K562 (cell line): ENCODE data around the gene SAT2. TPM values are rescaled to one million over a fixed set of nuclear protein-coding genes. Genes with fewer than 3 reads are reported as not detected.

ENCODE experiments used
- ATF1 ChIP-seq, 2 experiments: fragments of 450-650 bp in 1 of 2; IDR thresholded peaks; 2 replicates each; pipeline ENCODE4 v1.6.1; 2016; ENCODE audit warnings: missing compliant biosample characterization in 1 of 2, missing genetic modification characterization in 1 of 2
- CBX3 ChIP-seq, 2 experiments: IDR thresholded peaks; 1 replicate in 1 of 2; 2 replicates in 1 of 2; pipeline ENCODE4 v1.6.1; 2012; ENCODE audit warnings: inconsistent platforms in 2 of 2, low read length in 2 of 2, borderline replicate concordance in 1 of 2, control low read depth in 1 of 2
- CREM ChIP-seq: IDR thresholded peaks from 2 replicates; pipeline ENCODE4 v1.6.1; 2014; ENCODE audit warnings: antibody characterized with exemption, low read depth
- CUX1 ChIP-seq: fragments of 200-800 bp; sonication (Bioruptor generic); IDR thresholded peaks from 2 replicates; pipeline ENCODE4 v1.6.1; 2016; ENCODE audit warnings: missing genetic modification characterization, missing compliant biosample characterization
- EP400 ChIP-seq: fragments of 450-650 bp; IDR thresholded peaks from 2 replicates; pipeline ENCODE4 v1.6.1; 2017; ENCODE audit warnings: antibody characterized with exemption, mild to moderate bottlenecking, moderate library complexity
- HDAC6 ChIP-seq: IDR thresholded peaks from 2 replicates; pipeline ENCODE4 v1.6.1; 2012; ENCODE audit warnings: low read depth, mild to moderate bottlenecking, control low read depth, inconsistent platforms, low read length, moderate library complexity
- KDM5B ChIP-seq: fragments of 200-600 bp; sonication (generic); IDR thresholded peaks from 2 replicates; pipeline ENCODE4 v1.6.1; 2012; ENCODE audit warnings: low read depth, mild to moderate bottlenecking, moderate library complexity, low read length, control low read depth, inconsistent platforms; ENCODE audit not compliant: insufficient replicate concordance
- KLF1 ChIP-seq: fragments of 450-650 bp; IDR thresholded peaks from 2 replicates; pipeline ENCODE4 v1.6.1; 2016; ENCODE audit warnings: missing genetic modification characterization, missing compliant biosample characterization
- KLF10 ChIP-seq: fragments of 250-450 bp; sonication (Bioruptor Pico); IDR thresholded peaks from 2 replicates; pipeline ENCODE4 v1.6.1; 2021; ENCODE audit warnings: matching md5 sums
- MLX ChIP-seq, 2 experiments: fragments of 450-650 bp in 1 of 2; sonication (generic) in 1 of 2; formaldehyde crosslinking; conservative IDR thresholded peaks; 2 replicates each; pipeline versions ENCODE4 v1.4.0 to v1.8.1; 2020 to 2022; ENCODE audit warnings: mild to moderate bottlenecking in 1 of 2, missing genetic modification reagents in 1 of 2
- NKRF ChIP-seq: fragments of 450-650 bp; IDR thresholded peaks from 2 replicates; pipeline ENCODE4 v1.6.1; 2016; ENCODE audit warnings: borderline replicate concordance
- SMARCB1 ChIP-seq: IDR thresholded peaks from 2 replicates; pipeline ENCODE4 v1.6.1; 2011; ENCODE audit warnings: improper control_type of control experiment, low read depth; ENCODE audit not compliant: insufficient read length
- TAL1 ChIP-seq: fragments of 450-650 bp; IDR thresholded peaks from 2 replicates; pipeline ENCODE4 v1.6.1; 2016; ENCODE audit warnings: mild to moderate bottlenecking
- TCF7L2 ChIP-seq: fragments of 150-350 bp; IDR thresholded peaks from 2 replicates; pipeline ENCODE4 v1.6.1; 2016; ENCODE audit warnings: low read depth, mild to moderate bottlenecking, low read length, moderate library complexity
- USF1 ChIP-seq: sonication (generic); formaldehyde crosslinking; IDR thresholded peaks from 2 replicates; pipeline ENCODE4 v1.9.0; 2022; ENCODE audit warnings: mild to moderate bottlenecking, missing genetic modification reagents
- ZC3H4 ChIP-seq: sonication (generic); formaldehyde crosslinking; IDR thresholded peaks from 2 replicates; pipeline ENCODE4 v1.9.0; 2021; ENCODE audit warnings: missing genetic modification reagents, borderline replicate concordance
- ZKSCAN1 ChIP-seq: fragments of 150-350 bp; IDR thresholded peaks from 2 replicates; pipeline ENCODE4 v1.6.1; 2016; ENCODE audit warnings: low read depth, low read length
- ZKSCAN3 ChIP-seq: fragments of 250-450 bp; sonication (Bioruptor Pico); IDR thresholded peaks from 2 replicates; pipeline ENCODE4 v1.4.0; 2020
- ZNF124 ChIP-seq: sonication (generic); formaldehyde crosslinking; IDR thresholded peaks from 2 replicates; pipeline ENCODE4 v1.8.1; 2022; ENCODE audit warnings: missing genetic modification reagents
- polyA plus RNA-seq, 8 experiments: library from polyadenylated mRNA; depleted of rRNA in 4 of 8; stranded (reverse) in 5 of 8; unstranded in 3 of 8; fragments of >200 nt; fragmentation: Nextera tagmentation in 2 of 8; fragmentation: Illumina TruSeq in 1 of 8; extraction: Ambion mirVana in 2 of 8; extraction: Trizol in 1 of 8; gene quantifications; 2 replicates each; pipeline versions ENCODE4 v1.2.1 to v1.2.3, GENCODE V29; 2011 to 2014; ENCODE audit warnings: inconsistent platforms in 1 of 8, missing spikeins in 1 of 8
- total RNA-seq, 7 experiments: library from RNA; depleted of rRNA in 6 of 7; stranded (reverse); fragments of >200 nt in 6 of 7; fragmentation: Illumina TruSeq in 2 of 7; extraction: Trizol in 2 of 7; gene quantifications; 2 replicates each; pipeline versions ENCODE4 v1.2.1 to v1.2.3, GENCODE V29; 2011 to 2021; ENCODE audit warnings: low replicate concordance in 1 of 7

Gene SAT2
- total and polyA plus RNA-seq, 9 of the 15 experiments (the other 6 are each of a cell fraction or from before 2014, with no cell fraction given) = 2.0 to 8.0 (median 5.3) TPM

- TF ChIP-seq CUX1 (CRISPR knock-in tag) (no peak), TCF7L2 (no peak), KLF1 (tag) (no peak), KLF10 (CRISPR knock-in tag) (no peak), ZNF124 (CRISPR knock-in tag) (no peak), CREM (peak; percentile 58; the same call in 1 of the 2 replicates), NKRF (no peak), HDAC6 (no peak), KDM5B (peak; percentile 52), CBX3 (IDR thresholded peaks at IDR 0.05; ENCODE audit: borderline replicate concordance in 1 of 2, low read length in 2 of 2) (no peak), EP400 (no peak), ZKSCAN3 (no peak), ATF1 (CRISPR knock-in tag; IDR thresholded peaks at IDR 0.05) (no peak), ATF1 (tag; IDR thresholded peaks at IDR 0.05) (peak; percentile 76), USF1 (CRISPR knock-in tag) (no peak), ZC3H4 (no peak), MLX (CRISPR knock-in tag; conservative IDR thresholded peaks at IDR 0.05) (no peak), ZKSCAN1 (no peak; the same call in 1 of the 2 replicates), SMARCB1 (no peak), TAL1 (no peak)
Observed at GRCh38 chr17:7614425-7615264, 13.0 kb downstream of the SAT2 start, which contains the start of gene FXR2 (continued).
